Cardiac fibroblast (primary cell): Measurements from ENCODE around the gene PHLDB1.
"Not testable (repeated sequence)": the region's sequence is repeated elsewhere in the genome, so short reads cannot be mapped to it uniquely, and the experiment has no call there.

Experiments
- DNase-seq, 2 donors: peaks; one replicate each; pipeline versions ENCODE4 v3.0.0 to v3.0.0-alpha.2; 2010; ENCODE audit warnings: low read depth in 2 of 2
- H3K4me3 ChIP-seq, 2 donors: replicated peaks in 1 of 2; 1 replicate in 1 of 2; 2 replicates in 1 of 2; pipeline ENCODE4 v1.5.1; 2011; ENCODE audit warnings: low read depth in 2 of 2, low read length in 2 of 2, mild to moderate bottlenecking in 2 of 2, moderate library complexity in 1 of 2
- TF ChIP-seq, protein P1 (sequence below): IDR thresholded peaks from one replicate; pipeline ENCODE4 v1.5.1; 2011; ENCODE audit warnings: low read depth, mild to moderate bottlenecking, low read length, inconsistent platforms

The PHLDB1 gene

GRCh38 chr11:118572061-118572980 is 35.1 kb upstream of the PHLDB1 start, which contains the start of gene ARCN1:
TSS of gene ARCN1 (plus strand) at chr11:118572409. CDS start at chr11:118572548, 139 bp downstream.
- TF ChIP-seq, protein P1, sequence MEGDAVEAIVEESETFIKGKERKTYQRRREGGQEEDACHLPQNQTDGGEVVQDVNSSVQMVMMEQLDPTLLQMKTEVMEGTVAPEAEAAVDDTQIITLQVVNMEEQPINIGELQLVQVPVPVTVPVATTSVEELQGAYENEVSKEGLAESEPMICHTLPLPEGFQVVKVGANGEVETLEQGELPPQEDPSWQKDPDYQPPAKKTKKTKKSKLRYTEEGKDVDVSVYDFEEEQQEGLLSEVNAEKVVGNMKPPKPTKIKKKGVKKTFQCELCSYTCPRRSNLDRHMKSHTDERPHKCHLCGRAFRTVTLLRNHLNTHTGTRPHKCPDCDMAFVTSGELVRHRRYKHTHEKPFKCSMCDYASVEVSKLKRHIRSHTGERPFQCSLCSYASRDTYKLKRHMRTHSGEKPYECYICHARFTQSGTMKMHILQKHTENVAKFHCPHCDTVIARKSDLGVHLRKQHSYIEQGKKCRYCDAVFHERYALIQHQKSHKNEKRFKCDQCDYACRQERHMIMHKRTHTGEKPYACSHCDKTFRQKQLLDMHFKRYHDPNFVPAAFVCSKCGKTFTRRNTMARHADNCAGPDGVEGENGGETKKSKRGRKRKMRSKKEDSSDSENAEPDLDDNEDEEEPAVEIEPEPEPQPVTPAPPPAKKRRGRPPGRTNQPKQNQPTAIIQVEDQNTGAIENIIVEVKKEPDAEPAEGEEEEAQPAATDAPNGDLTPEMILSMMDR = no peak
- H3K4me3 ChIP-seq = peak within 1 kb of the TSS; percentile 97 to 100

DNA sequence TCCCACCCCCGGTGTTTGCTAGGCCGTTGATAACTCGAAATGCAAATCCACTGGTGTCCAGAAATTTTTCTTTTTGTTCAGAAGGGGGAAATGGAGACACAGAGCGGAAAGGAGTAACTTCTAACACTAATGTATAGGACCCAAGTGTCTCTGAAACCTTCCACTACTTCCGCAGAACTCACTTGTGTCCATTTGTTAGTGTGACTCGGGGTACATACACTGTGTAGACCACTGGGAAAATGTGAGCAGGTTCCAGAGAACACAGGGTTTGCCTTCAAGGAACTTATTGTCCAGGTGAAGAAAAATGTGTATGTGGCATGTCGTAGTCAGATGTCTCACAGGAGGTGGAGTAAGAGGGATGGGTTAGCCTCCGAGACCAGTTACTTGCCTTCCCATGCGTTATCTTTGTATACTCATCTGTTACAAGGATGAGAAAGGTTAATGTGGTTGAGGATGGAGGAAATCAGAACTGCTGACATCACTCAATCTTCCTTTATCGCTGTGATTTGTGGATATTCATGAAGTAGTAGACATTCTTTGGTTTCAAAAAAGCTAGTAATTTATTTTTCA is 34.3 kb upstream of the PHLDB1 start:
- TF ChIP-seq, protein P1 = no peak
- peak; percentile 36 to 64 for DNase-seq
- H3K4me3 ChIP-seq = peak overlapping the region; percentile 97 to 100

More at GRCh38 chr11:118572061-118572980, 35.1 kb upstream of the PHLDB1 start, which contains the start of gene ARCN1:
- DNase-seq = peak; percentile 77 to 84

DNA sequence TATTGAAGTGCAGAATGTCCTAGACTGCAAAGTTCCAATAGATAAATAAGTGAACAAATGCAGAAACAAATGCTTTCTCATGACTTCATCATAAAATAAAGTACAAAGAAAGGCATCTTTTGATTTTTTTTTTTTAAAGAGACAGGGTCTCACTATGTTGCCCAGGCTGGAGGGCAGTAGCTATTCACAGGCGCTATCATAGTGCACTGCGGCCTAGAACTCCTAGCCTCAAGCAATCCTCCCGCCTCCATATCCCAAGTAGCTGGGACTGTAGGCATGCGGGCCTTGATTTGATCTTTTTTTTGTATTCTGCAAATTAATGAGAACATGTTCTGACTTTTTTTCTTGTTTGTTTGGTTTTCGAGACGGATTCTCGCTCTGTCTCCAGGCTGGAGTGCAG is 32.8 kb upstream of the PHLDB1 start:
- TF ChIP-seq, protein P1 = no peak
- peak overlapping the region in 1 of 2 donors; percentile 97 for H3K4me3 ChIP-seq
- no peak for DNase-seq

GRCh38 chr11:118577995-118578394 is 29.4 kb upstream of the PHLDB1 start:
- H3K4me3 ChIP-seq, DNase-seq: not testable (repeated sequence)

DNA sequence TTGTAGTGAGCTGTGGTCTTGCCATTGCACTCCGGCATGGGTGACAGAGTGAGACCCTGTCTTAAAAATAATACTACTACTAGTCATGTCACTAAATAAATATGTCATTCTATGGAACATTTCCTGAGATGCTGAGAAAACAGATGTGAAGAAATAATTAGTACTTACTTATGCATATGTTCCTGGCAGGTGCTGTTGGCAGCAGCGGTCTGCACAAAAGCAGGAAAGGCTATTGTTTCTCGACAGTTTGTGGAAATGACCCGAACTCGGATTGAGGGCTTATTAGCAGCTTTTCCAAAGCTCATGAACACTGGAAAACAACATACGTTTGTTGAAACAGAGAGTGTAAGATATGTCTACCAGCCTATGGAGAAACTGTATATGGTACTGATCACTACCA is 26.4 kb upstream of the PHLDB1 start:
- no peak for DNase-seq
- H3K4me3 ChIP-seq = no peak overlapping the region
- TF ChIP-seq, protein P1 = no peak

GRCh38 chr11:118587952-118588351 is 19.5 kb upstream of the PHLDB1 start:
- no peak for DNase-seq
- TF ChIP-seq, protein P1 = no peak
- no peak overlapping the region for H3K4me3 ChIP-seq
